ENCODE data around the gene IGFBP2. TPM values are rescaled to one million over a fixed set of nuclear protein-coding genes. Genes with fewer than 3 reads are reported as not detected.
A peak's percentile ranks its signal among the peaks of the same experiment; 100 is the strongest.

The IGFBP2 gene
- total and polyA plus RNA-seq, 2 of the 8 experiments (the other 6 are each of a cell fraction or from before 2014, with no cell fraction given), result 326 to 782 TPM

DNA sequence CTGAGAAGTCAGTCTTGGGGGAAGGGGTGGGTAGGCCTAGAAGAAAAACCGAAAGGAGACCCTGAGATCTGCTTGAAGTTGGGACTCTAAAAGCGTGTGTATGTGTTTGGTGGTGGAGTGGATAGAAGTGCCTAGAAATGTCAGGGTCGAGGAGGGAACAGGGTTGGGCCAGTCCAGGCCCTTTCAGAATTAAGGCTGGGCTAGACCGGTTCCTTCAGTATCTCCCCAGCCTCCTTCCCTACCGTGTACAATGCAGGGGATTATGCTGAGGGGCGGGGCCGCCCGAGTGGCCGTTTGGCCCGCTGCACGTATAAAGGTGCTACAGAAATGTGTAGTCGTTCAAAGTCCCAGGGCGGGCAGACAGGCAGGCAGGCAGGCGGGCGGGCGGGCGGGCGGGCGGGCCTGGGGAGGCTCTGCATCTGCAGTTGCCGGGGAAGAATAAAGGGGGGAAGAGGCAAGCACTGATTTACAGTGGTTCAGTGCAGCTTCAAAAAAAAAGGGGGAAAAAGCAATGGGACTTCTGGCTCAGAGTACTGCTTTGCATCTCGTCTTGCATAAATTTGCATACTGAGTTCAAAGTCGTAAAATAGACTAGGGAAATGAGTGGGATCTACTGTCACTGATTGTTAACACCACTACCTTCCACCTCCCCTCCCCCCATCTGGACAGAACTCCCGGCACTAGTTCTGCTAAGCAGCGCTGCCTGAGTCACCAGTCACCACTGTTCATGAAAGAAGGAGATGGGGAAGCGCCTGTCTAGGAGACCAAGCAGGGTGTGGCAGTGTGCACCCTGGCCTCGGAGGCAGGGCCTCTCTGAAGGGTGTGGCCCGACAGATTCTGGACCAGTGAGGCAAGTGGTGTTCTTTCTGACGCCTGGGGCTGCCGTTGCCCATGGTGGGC lies 3.6 kb downstream of the IGFBP2 start:
- peaks cover 5 to 6% of the 10 kb centered on the region in 2 experiments for H4K20me1 ChIP-seq (replicated peaks in 1 of 2; ENCODE audit: control insufficient read depth in 1 of 2, insufficient read depth in 2 of 2, low read length in 2 of 2)
- peaks cover 0 to 7% (median 5%) of the 10 kb centered on the region in 4 experiments; a peak in 3 of 7 replicates for H3K27me3 ChIP-seq (replicated peaks in 1 of 4; ENCODE audit: control insufficient read depth in 3 of 4, extremely low read depth in 1 of 4, insufficient read depth in 3 of 4, low read length in 3 of 4)
- H4K91ac ChIP-seq (replicated peaks; ENCODE audit: insufficient read length, low read length), result peak overlapping the region; percentile 67
- ChIA-PET CTCF (ENCODE audit: partially characterized antibody) (interaction anchor here (0.6 to 20.6 kb wide), 9 partner anchors 15 to 414 kb away, joined by 3 to 251 read pairs (median 3); no protein-coding TSS in a partner anchor), POLR2A (ENCODE audit: partially characterized antibody) (interaction anchor here (0.7 to 3.3 kb wide), 10 partner anchors 13 to 111 kb away, joined by 3 to 28 read pairs (median 4); no protein-coding TSS in a partner anchor)
- peaks cover 10 to 23% (median 18%) of the 10 kb centered on the region in 4 experiments for H3K4me1 ChIP-seq (replicated peaks in 1 of 4; ENCODE audit: control insufficient read depth in 3 of 4, insufficient read depth in 4 of 4, low read length in 3 of 4)
- H3K9me3 ChIP-seq (ENCODE audit: insufficient read depth in 2 of 2, low read depth in 1 of 2, low read length in 1 of 2), result no peaks in the 10 kb centered on the region
- peak overlapping the region; percentile 32 for H3K56ac ChIP-seq (replicated peaks; ENCODE audit: insufficient read length, low read depth, low read length)
- peak overlapping the region; percentile 95 for H3K4ac ChIP-seq (replicated peaks; ENCODE audit: insufficient read length, low read depth, low read length)
- H3K23me2 ChIP-seq (ENCODE audit: low read depth, low read length), result peaks cover 32% of the 10 kb centered on the region
- H3K79me2 ChIP-seq (ENCODE audit: control insufficient read depth in 1 of 2, insufficient read depth in 2 of 2, low read length in 2 of 2), result peaks cover 15 to 75% of the 10 kb centered on the region in 2 experiments
- peak overlapping the region; percentile 76 for H3K18ac ChIP-seq (ENCODE audit: extremely low read depth, low read length)
- H2BK5ac ChIP-seq (ENCODE audit: low read depth, low read length), result peak overlapping the region; percentile 87
- H2AFZ ChIP-seq (ENCODE audit: low read length), result no peak overlapping the region
- H4K5ac ChIP-seq (ENCODE audit: insufficient read length, low read depth, low read length), result peak overlapping the region; percentile 24
- H3K14ac ChIP-seq (ENCODE audit: insufficient read length), result no peak overlapping the region
- DNase-seq (ENCODE audit: low read depth in 1 of 2, low spot score in 2 of 2) (peak in 1 of 2 experiments; percentile 59), FAIRE-seq (peak; percentile 52)
- peaks cover 4 to 22% (median 12%) of the 10 kb centered on the region in 4 experiments; a peak in 7 of 8 replicates for H3K36me3 ChIP-seq (ENCODE audit: control insufficient read depth in 2 of 4, insufficient read depth in 4 of 4, low read length in 3 of 4)
- H3K27ac ChIP-seq (ENCODE audit: low read depth, low read length), result peak overlapping the region; percentile 32; the same call in 1 of the 2 replicates
- H2BK12ac ChIP-seq (ENCODE audit: low read depth, low read length), result peak overlapping the region; percentile 95
- no peak overlapping the region for H3K23ac ChIP-seq (ENCODE audit: insufficient read length)
- peak overlapping the region; percentile 72 for H4K8ac ChIP-seq (ENCODE audit: extremely low read depth, insufficient read depth, low read length)
- H3K4me3 ChIP-seq (ENCODE audit: extremely low read depth in 1 of 4, insufficient read depth in 2 of 4, low read depth in 3 of 4, low read length in 4 of 4), result peak overlapping the region; percentile 71 to 93 (median 86); a peak in 7 of 8 replicates
- H2BK20ac ChIP-seq (ENCODE audit: low read length), result peak overlapping the region; percentile 95; the same call in 1 of the 2 replicates
- peak overlapping the region; percentile 37; the same call in 1 of the 2 replicates for H2BK15ac ChIP-seq (ENCODE audit: low read length)
- H3K9ac ChIP-seq (replicated peaks in 1 of 4; ENCODE audit: extremely low read depth in 1 of 4, low read depth in 3 of 4, low read length in 3 of 4), result peak overlapping the region in 3 of 4 experiments; percentile 45 to 59 (median 55); a peak in 6 of 7 replicates
- H3K4me2 ChIP-seq (ENCODE audit: insufficient read depth in 1 of 2, low read depth in 2 of 2, low read length in 2 of 2), result peak overlapping the region; percentile 95 to 99
- peak overlapping the region; percentile 89; the same call in 1 of the 2 replicates for H2AK5ac ChIP-seq (ENCODE audit: low read depth, low read length)
- H3K79me1 ChIP-seq (ENCODE audit: low read depth, low read length), result peaks cover 11% of the 10 kb centered on the region
- H2BK120ac ChIP-seq (replicated peaks; ENCODE audit: low read depth, low read length), result peak overlapping the region; percentile 28
- WGBS, 2 experiments (ENCODE audit: extremely low coverage in 1 of 2, insufficient coverage in 1 of 2, insufficient read length in 1 of 2, insufficient replicate concordance in 2 of 2, low coverage in 1 of 2, low lambda C conversion rate in 2 of 2, missing lambda C conversion rate in 1 of 2), result 22% methylated on average over 29 of the region's 29 CpGs; no CpG with 5 or more reads in 1 of the 2 experiments
- TF ChIP-seq TAF1 (IDR thresholded peaks at IDR 0.05; ENCODE audit: low read depth, low read length), result peak; percentile 42; the same call in 1 of the 2 replicates
- TF ChIP-seq SIN3A (conservative IDR thresholded peaks at IDR 0.05 in 1 of 2, IDR thresholded peaks at IDR 0.05 in 1 of 2; ENCODE audit: low read depth in 1 of 2, low read length in 2 of 2), result peak in 1 of 2 experiments; percentile 2; a peak in 1 of 4 replicates
- TF ChIP-seq BCL11A (IDR thresholded peaks at IDR 0.05; ENCODE audit: low read depth in 2 of 2, low read length in 2 of 2), result no peak
- peak; percentile 13; the same call in 1 of the 2 replicates for TF ChIP-seq RBBP5 (IDR thresholded peaks at IDR 0.05; ENCODE audit: borderline replicate concordance, low read depth, low read length)
- no peak for TF ChIP-seq SP4 (IDR thresholded peaks at IDR 0.05; ENCODE audit: low read length)
- TF ChIP-seq GTF2F1 (IDR thresholded peaks at IDR 0.05; ENCODE audit: borderline replicate concordance, low read depth, low read length), result no peak
- no peak for TF ChIP-seq HDAC6 (IDR thresholded peaks at IDR 0.05; ENCODE audit: low read depth, low read length)
- TF ChIP-seq TEAD4 (IDR thresholded peaks at IDR 0.05; ENCODE audit: low read depth, low read length), result no peak
- peak; percentile 11 for TF ChIP-seq ASH2L (IDR thresholded peaks at IDR 0.05; ENCODE audit: low read length)
- no peak for TF ChIP-seq SUZ12 (IDR thresholded peaks at IDR 0.05; ENCODE audit: low read length)

Data from H1 (cell line).